ENCODE data around the gene NCAM1. TPM values are rescaled to one million over a fixed set of nuclear protein-coding genes. Genes with fewer than 3 reads are reported as not detected.

NCAM1 gene
- total RNA-seq, 1 donor from 2014 or later = 4.2 TPM

DNA sequence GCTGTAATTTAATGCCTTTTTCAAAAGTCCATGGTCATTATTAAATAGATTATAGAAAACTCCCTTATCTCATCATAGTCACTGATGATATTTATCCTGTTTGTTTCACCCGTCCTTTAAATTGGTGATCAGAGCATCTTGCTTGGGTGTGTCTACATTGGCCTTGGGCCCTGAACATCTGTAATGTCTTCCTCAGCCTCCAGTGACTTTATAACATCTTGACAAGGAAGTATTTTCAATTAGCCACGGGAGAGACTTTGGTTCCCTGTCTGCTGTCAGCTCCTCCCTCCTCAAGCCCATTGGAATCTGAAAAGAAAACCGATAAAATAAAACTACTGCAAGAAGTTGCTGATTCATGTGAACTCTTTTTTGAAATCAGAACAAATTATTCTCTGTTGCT, 236.2 kb downstream of the NCAM1 start:
- ATAC-seq (no peak), DNase-seq (no peak)
- TF ChIP-seq, protein P1, sequence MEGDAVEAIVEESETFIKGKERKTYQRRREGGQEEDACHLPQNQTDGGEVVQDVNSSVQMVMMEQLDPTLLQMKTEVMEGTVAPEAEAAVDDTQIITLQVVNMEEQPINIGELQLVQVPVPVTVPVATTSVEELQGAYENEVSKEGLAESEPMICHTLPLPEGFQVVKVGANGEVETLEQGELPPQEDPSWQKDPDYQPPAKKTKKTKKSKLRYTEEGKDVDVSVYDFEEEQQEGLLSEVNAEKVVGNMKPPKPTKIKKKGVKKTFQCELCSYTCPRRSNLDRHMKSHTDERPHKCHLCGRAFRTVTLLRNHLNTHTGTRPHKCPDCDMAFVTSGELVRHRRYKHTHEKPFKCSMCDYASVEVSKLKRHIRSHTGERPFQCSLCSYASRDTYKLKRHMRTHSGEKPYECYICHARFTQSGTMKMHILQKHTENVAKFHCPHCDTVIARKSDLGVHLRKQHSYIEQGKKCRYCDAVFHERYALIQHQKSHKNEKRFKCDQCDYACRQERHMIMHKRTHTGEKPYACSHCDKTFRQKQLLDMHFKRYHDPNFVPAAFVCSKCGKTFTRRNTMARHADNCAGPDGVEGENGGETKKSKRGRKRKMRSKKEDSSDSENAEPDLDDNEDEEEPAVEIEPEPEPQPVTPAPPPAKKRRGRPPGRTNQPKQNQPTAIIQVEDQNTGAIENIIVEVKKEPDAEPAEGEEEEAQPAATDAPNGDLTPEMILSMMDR (IDR thresholded peaks at IDR 0.05) = no peak
- Histone ChIP-seq H3K36me3 (no peaks in the 10 kb centered on the region), H3K4me3 (no peak overlapping the region), H3K4me1 (no peaks in the 10 kb centered on the region), H3K9me3 (no peaks in the 10 kb centered on the region), H3K27ac (no peak overlapping the region), H3K27me3 (no peaks in the 10 kb centered on the region)
- intact Hi-C loops (cut with DNase I) = no loop called here

DNA sequence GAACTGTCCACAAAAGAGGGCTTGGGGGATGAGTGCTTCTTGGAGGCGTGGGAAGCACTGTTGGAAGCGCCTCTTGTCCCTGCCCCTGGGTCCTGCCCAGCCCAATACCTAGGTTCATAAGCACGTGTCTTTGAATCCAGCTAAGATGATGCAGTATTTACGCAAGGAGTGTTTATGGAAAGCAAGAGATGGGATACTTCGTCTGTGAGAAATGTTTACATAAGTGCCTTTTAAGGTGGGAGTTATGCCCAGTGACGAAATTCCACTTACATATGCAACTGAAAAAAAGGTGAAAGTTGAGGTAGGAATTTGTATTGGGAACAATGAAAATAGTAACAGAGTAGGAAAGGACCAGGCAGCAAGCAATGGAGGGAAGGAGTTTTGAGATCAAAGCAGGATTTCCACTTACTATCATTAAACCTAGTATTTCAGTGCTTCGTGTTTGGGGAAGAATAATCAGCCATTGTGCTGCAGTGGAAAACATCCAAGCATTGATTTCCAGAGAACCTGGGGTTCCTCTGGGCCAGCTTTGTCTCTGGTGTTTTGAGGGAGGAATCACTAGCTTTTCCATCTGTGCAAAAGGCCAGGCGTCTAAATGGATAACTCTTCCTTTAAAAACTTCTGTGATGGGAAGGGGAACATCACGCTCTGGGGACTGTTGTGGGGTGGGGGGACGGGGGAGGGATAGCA, 237.9 kb downstream of the NCAM1 start:
- no peak overlapping the region for H3K27ac ChIP-seq
- DNase-seq (no peak), ATAC-seq (no peak)
- no peaks in the 10 kb centered on the region for H3K36me3 ChIP-seq
- H3K9me3 ChIP-seq = no peaks in the 10 kb centered on the region
- H3K27me3 ChIP-seq = no peaks in the 10 kb centered on the region
- intact Hi-C loops (cut with DNase I) = no loop called here
- H3K4me1 ChIP-seq = no peaks in the 10 kb centered on the region
- TF ChIP-seq, protein P1 (IDR thresholded peaks at IDR 0.05) = no peak
- no peak overlapping the region for H3K4me3 ChIP-seq

DNA sequence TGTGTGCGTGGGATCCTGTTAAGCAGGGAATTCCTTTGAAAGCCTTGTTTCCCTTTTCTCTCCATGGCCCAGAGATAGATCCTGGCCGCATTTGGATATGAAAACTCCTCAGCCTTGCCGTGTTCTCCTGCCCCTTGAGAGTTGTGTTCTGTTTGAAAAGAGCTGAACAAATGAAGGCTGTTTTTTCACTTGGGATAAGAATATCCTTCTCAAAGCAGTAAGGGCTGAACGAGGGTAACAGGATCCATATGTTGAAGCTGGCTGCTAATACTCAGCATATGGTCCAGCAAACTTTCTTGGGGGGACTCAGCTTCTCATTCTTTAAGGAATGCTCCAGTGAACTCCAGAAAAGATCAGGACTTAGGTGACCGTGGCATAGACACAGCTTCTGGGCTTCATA, 238.6 kb downstream of the NCAM1 start:
- H3K27ac ChIP-seq = no peak overlapping the region

DNA sequence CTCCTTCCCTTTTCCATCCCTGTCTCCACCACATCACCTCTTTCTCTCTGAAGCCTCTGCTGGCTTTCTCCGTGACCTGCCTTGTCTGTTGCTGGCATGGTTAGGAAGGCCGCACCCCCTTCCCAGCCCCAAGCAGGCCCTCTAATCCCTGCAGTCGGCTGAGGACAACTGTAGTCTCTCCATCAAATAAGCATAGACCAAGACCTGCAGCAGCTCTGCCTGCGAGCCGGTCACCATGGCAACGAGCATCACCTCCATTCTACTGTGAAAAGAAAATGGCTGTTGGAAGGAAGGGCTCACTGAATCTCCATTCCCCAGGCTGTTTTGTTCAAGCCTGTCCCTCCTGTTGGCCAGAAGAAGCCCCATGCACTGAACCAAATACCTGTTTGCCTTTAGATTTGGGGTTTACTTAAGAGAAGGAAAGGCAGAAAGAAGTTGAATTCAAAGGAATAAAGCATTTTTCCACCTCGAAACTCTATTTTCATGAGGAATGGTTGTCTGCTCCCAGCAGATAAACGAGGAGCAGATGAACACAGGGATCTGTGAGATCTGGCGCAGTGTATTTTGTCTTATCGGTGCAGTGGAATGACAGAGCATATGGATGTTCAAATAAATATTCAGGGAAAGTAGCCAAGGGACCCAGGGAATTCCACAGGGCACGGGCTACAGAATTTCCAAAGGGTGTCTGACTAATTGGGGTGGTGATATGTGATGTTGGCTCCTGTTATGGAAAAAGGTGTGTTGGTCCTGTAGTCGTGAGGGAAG, 240.0 kb downstream of the NCAM1 start:
- no peaks in the 10 kb centered on the region for H3K36me3 ChIP-seq
- DNase-seq = no peak
- TF ChIP-seq, protein P1 (IDR thresholded peaks at IDR 0.05) = no peak
- ATAC-seq = no peak
- H3K27me3 ChIP-seq = no peaks in the 10 kb centered on the region
- H3K27ac ChIP-seq = no peak overlapping the region
- no peak overlapping the region for H3K4me3 ChIP-seq
- no peaks in the 10 kb centered on the region for H3K9me3 ChIP-seq
- intact Hi-C loops (cut with DNase I) = no loop called here
- no peaks in the 10 kb centered on the region for H3K4me1 ChIP-seq

More for the DNA sequence above, 238.6 kb downstream of the NCAM1 start:
- intact Hi-C loops (cut with DNase I) = no loop called here
- Histone ChIP-seq H3K36me3 (no peaks in the 10 kb centered on the region), H3K4me3 (no peak overlapping the region), H3K4me1 (no peaks in the 10 kb centered on the region), H3K9me3 (no peaks in the 10 kb centered on the region), H3K27me3 (no peaks in the 10 kb centered on the region)
- DNase-seq (no peak), ATAC-seq (no peak)
- TF ChIP-seq, protein P1 (IDR thresholded peaks at IDR 0.05) = no peak

DNA sequence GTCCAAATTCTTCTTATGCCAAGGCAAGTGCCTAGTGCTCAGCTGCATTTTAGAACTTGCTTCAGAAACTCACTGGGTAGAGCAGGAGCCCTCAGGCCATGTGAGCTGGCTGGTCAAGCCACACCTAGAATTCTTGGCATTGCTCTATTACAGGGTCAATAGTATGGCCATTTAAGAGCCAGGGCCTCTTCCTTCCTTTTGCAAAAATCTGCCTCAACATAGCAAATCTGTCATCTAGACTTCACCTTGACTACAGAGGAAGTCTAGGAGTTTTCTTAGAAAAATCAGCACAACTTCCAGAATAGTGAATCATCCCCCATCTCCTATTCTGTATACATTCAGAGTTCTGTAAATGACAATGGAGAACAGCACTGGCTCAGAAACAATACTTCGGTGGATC, 241.2 kb downstream of the NCAM1 start:
- ATAC-seq = no peak
- no peaks in the 10 kb centered on the region for H3K4me1 ChIP-seq
- no peaks in the 10 kb centered on the region for H3K9me3 ChIP-seq
- H3K27me3 ChIP-seq = no peaks in the 10 kb centered on the region
- no peaks in the 10 kb centered on the region for H3K36me3 ChIP-seq
- no peak for DNase-seq
- TF ChIP-seq, protein P1 (IDR thresholded peaks at IDR 0.05) = no peak
- H3K27ac ChIP-seq = no peak overlapping the region
- no peak overlapping the region for H3K4me3 ChIP-seq
- intact Hi-C loops (cut with DNase I) = no loop called here

Measured in upper lobe of right lung (tissue), 1 donor.